HG03469 (cell line): ENCODE results near the gene SHC1.

Experiments
- ATAC-seq: cut with Tn5 transposase; IDR thresholded peaks from one replicate; pipeline ENCODE4 v1.9.1; 2021; ENCODE audit warnings: mild to moderate bottlenecking, moderate library complexity, moderate number of reproducible peaks; ENCODE audit not compliant: unreplicated experiment

The SHC1 gene

GRCh38 chr1:155009221-155009711 is 38.7 kb upstream of the SHC1 start:
- no peak for ATAC-seq

GRCh38 chr1:155008015-155008941 is 37.7 kb upstream of the SHC1 start:
- no peak for ATAC-seq

GRCh38 chr1:155007251-155007828 is 36.8 kb upstream of the SHC1 start:
- no peak for ATAC-seq

GRCh38 chr1:155006601-155007101 is 36.1 kb upstream of the SHC1 start:
- no peak for ATAC-seq

- no peak for ATAC-seq
Observed at GRCh38 chr1:155005076-155006011, 34.8 kb upstream of the SHC1 start.

GRCh38 chr1:155004352-155005075 is 34.0 kb upstream of the SHC1 start:
- no peak for ATAC-seq

GRCh38 chr1:155003766-155004351 is 33.3 kb upstream of the SHC1 start:
- no peak for ATAC-seq

GRCh38 chr1:155003227-155003765 is 32.7 kb upstream of the SHC1 start:
- no peak for ATAC-seq

- ATAC-seq = no peak
Observed at GRCh38 chr1:155002464-155003226, 32.1 kb upstream of the SHC1 start, which contains the start of gene ZBTB7B. Gene ZBTB7B, plus strand, starts transcription at chr1:155002802. Its CDS starts 11,859 bp downstream, at chr1:155014661.

- no peak for ATAC-seq
Observed at GRCh38 chr1:155001675-155002463, 31.3 kb upstream of the SHC1 start.

GRCh38 chr1:155001425-155001674 is 30.8 kb upstream of the SHC1 start:
- no peak for ATAC-seq

- peak; percentile 22 for ATAC-seq
Observed at GRCh38 chr1:155000726-155001424, 30.3 kb upstream of the SHC1 start.

- ATAC-seq = no peak
Observed at GRCh38 chr1:155000411-155000725, 29.8 kb upstream of the SHC1 start.

GRCh38 chr1:154999571-155000410 is 29.2 kb upstream of the SHC1 start:
- ATAC-seq = no peak

GRCh38 chr1:154998818-154999570 is 28.4 kb upstream of the SHC1 start:
- ATAC-seq = no peak

GRCh38 chr1:154998201-154998780 is 27.7 kb upstream of the SHC1 start:
- ATAC-seq = no peak
